Suppressor macrophage treated with lipopolysaccharide for 1 hour (primary cell): ENCODE measurements around the gene LRRC8C.
A peak's percentile ranks its signal among the peaks of the same experiment; 100 is the strongest.

Experiments
- DNase-seq, 3 donors: peaks; one replicate each; pipeline ENCODE4 v3.0.0-alpha.2; 2020 to 2022

Gene LRRC8C

GRCh38 chr1:89632657-89633247 is at the start of gene LRRC8C:
Gene LRRC8C, plus strand, starts transcription at chr1:89633120. Its CDS starts 53,354 bp downstream, at chr1:89686474.
- peak; percentile 86 to 96 (median 94) for DNase-seq

GRCh38 chr1:89584211-89584610 is 48.7 kb upstream of the LRRC8C start:
- no peak for DNase-seq

- DNase-seq = no peak
These were observed 48.1 kb upstream of the LRRC8C start for GRCh38 chr1:89584781-89585180.

- DNase-seq = no peak
These were observed 45.2 kb upstream of the LRRC8C start for GRCh38 chr1:89587729-89588161.

- no peak for DNase-seq
These were observed 44.4 kb upstream of the LRRC8C start for GRCh38 chr1:89588480-89588879.

GRCh38 chr1:89589515-89589914 is 43.4 kb upstream of the LRRC8C start:
- peak in 1 of 3 donors; percentile 26 for DNase-seq

GRCh38 chr1:89590341-89591080 is 42.4 kb upstream of the LRRC8C start:
- peak in 1 of 3 donors; percentile 27 for DNase-seq

- DNase-seq = peak; percentile 45 to 73 (median 62)
These were observed 40.0 kb upstream of the LRRC8C start for GRCh38 chr1:89592861-89593302.

GRCh38 chr1:89594096-89594740 is 38.7 kb upstream of the LRRC8C start:
- DNase-seq = no peak

GRCh38 chr1:89596698-89597097 is 36.2 kb upstream of the LRRC8C start:
- DNase-seq = no peak

GRCh38 chr1:89598450-89599331 is 34.2 kb upstream of the LRRC8C start:
- peak; percentile 39 to 69 (median 59) for DNase-seq

GRCh38 chr1:89599332-89599630 is 33.6 kb upstream of the LRRC8C start:
- DNase-seq = no peak

- peak in 2 of 3 donors; percentile 12 to 25 for DNase-seq
These were observed 32.3 kb upstream of the LRRC8C start for GRCh38 chr1:89600451-89601224.

- no peak for DNase-seq
These were observed 30.0 kb upstream of the LRRC8C start for GRCh38 chr1:89602871-89603404.

- peak in 2 of 3 donors; percentile 8 to 45 for DNase-seq
These were observed 29.1 kb upstream of the LRRC8C start for GRCh38 chr1:89603651-89604413.

- DNase-seq = no peak
These were observed 28.5 kb upstream of the LRRC8C start for GRCh38 chr1:89604414-89604735.

- DNase-seq = peak; percentile 22 to 37 (median 33)
These were observed 27.2 kb upstream of the LRRC8C start for GRCh38 chr1:89605692-89606091.

GRCh38 chr1:89606227-89606980 is 26.5 kb upstream of the LRRC8C start:
- no peak for DNase-seq

- DNase-seq = no peak
These were observed 25.8 kb upstream of the LRRC8C start for GRCh38 chr1:89607156-89607555.

GRCh38 chr1:89607586-89608318 is 25.2 kb upstream of the LRRC8C start:
- no peak for DNase-seq
